ENCODE measurements around the gene GPR137C.

GPR137C gene

GRCh38 chr14:52552063-52552988, at the start of gene GPR137C, which contains the start of gene TXNDC16:
GPR137C (plus strand) TSS chr14:52552836; CDS start chr14:52553148, 312 bp downstream.
TXNDC16 (minus strand) TSS chr14:52552505; CDS start chr14:52543557, 8,948 bp downstream.
- TF ChIP-seq CTCF (conservative IDR thresholded peaks at IDR 0.05), result no peak
- H3K27ac ChIP-seq, result peak within 1 kb of the TSS; percentile 98

- no peak overlapping the region for H3K27ac ChIP-seq
- TF ChIP-seq CTCF (conservative IDR thresholded peaks at IDR 0.05), result no peak
Measured at GRCh38 chr14:52513249-52513648, 39.4 kb upstream of the GPR137C start.

GRCh38 chr14:52514046-52514811, 38.4 kb upstream of the GPR137C start:
- no peak overlapping the region for H3K27ac ChIP-seq
- no peak for TF ChIP-seq CTCF (conservative IDR thresholded peaks at IDR 0.05)

DNA sequence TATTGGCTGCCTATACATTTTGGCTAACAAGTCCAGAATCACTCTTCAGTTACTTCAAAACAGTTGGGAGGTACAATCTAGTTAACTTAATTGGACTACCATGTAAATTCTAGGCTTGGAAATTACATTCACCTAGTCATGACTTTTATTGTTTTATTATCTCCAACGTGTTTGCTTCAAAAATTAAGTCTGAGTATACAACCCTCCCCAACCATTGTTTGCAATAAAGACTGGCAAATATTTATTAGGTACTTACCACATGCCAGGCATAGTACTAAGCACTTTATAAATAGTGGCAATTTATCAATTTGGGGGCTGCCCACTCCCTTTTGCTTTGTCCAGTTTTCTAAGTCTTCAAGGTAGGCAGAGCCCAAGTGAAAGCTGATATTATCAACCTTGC, 30.6 kb upstream of the GPR137C start:
- TF ChIP-seq CTCF (conservative IDR thresholded peaks at IDR 0.05), result no peak
- H3K27ac ChIP-seq, result no peak overlapping the region

- no peak overlapping the region for H3K27ac ChIP-seq
- TF ChIP-seq CTCF (conservative IDR thresholded peaks at IDR 0.05), result no peak
Measured at GRCh38 chr14:52522581-52523345, 29.9 kb upstream of the GPR137C start.

GRCh38 chr14:52527052-52527451, 25.6 kb upstream of the GPR137C start:
- no peak for TF ChIP-seq CTCF (conservative IDR thresholded peaks at IDR 0.05)
- no peak overlapping the region for H3K27ac ChIP-seq

Data from VCaP (cell line).